Skin epidermis (tissue), 12 donors: ENCODE data around the gene KLHL28.
"Not testable (repeated sequence)": the region's sequence is repeated elsewhere in the genome, so short reads cannot be mapped to it uniquely, and the experiment has no call there.

Experiments used
- H3K27ac ChIP-seq, 21 experiments: fragments of 200-600 bp; sonication (generic) in 11 of 21; one replicate each; pipeline ENCODE4 v1.5.0; 2020; ENCODE audit warnings: mild to moderate bottlenecking in 3 of 21, inconsistent platforms in 2 of 21, moderate library complexity in 2 of 21
- H3K4me3 ChIP-seq, 7 experiments: fragments of 200-600 bp; sonication (generic) in 2 of 7; one replicate each; pipeline ENCODE4 v1.5.0; 2020; ENCODE audit warnings: inconsistent platforms in 2 of 7, mild to moderate bottlenecking in 2 of 7, moderate library complexity in 1 of 7

Gene KLHL28

DNA sequence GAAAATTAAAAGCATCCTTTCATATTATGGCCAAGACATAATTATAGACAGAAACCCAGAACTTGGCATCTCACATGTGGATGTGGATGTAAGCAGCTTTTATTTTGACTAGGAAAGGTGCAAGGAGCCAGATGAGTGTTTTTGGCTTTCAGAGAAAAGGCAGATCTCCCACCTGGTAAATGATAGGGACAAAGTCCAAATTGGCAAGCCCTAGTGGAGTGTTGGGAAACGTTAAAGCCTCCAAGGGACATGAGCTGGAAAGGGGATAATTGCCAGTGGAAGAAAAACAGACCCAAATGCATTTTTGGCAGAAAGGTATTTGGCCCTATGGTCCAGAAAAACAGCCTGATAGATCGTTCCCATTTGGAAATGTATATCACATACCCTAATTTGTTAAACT lies 60.1 kb downstream of the KLHL28 start:
- Histone ChIP-seq H3K4me3 (no peak overlapping the region), H3K27ac (no peak overlapping the region)

GRCh38 chr14:44898551-44898950 lies 63.2 kb downstream of the KLHL28 start:
- peak overlapping the region in 2 of 21 experiments; percentile 95 to 97 for H3K27ac ChIP-seq
- peak overlapping the region in 4 of 7 experiments; percentile 85 to 91 (median 88) for H3K4me3 ChIP-seq

- H3K4me3 ChIP-seq, result peak overlapping the region; percentile 63 to 91 (median 85)
These were observed 63.9 kb downstream of the KLHL28 start for GRCh38 chr14:44897845-44898151.

GRCh38 chr14:44897041-44897844 lies 64.5 kb downstream of the KLHL28 start:
- H3K27ac ChIP-seq, result peak overlapping the region; percentile 63 to 100 (median 95)
- peak overlapping the region; percentile 63 to 91 (median 85) for H3K4me3 ChIP-seq

More at GRCh38 chr14:44897845-44898151, 63.9 kb downstream of the KLHL28 start:
- H3K27ac ChIP-seq, result peak overlapping the region; percentile 63 to 100 (median 95)

DNA sequence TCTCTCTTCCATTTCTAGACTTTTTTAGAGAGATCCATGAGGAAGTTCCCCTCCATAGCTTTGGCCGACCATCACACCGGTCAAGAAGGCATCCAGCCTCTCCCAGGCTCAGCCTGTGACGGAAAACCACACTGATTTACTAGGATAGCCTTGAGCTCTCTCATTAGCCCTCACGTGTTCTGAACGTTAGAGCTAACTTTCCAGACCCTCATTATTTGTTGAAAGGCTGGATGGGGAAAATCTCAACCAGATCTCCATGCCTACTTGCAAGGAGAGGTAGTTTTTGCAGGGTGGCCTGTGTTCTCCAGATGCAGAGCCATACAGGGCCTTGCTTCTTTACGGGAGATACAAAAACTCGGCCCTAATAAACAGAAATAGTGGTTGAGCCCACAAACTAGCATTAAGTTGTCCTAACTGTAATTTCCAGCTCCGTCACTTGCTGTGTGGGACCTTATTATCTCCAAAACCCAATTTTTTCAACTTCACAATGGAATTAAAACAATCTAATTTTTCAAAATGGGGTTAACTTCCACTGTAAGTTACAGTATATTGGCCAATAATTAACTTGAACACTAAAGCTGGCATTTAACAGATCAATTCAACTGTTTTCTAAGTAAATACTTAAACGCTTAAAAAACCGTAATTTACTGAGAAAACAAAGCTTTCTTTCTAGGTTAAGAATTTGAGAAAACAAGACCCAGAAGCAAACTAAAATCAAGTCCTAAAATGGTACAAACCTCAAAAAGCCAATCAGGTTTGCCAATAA lies 65.3 kb downstream of the KLHL28 start:
- H3K4me3 ChIP-seq, result peak overlapping the region in 6 of 7 experiments; percentile 63 to 91 (median 88)
- peak overlapping the region in 9 of 21 experiments; percentile 31 to 100 (median 75) for H3K27ac ChIP-seq

GRCh38 chr14:44895716-44896115 lies 66.0 kb downstream of the KLHL28 start:
- no peak overlapping the region for H3K27ac ChIP-seq
- H3K4me3 ChIP-seq, result no peak overlapping the region

- Histone ChIP-seq H3K4me3 (no peak overlapping the region), H3K27ac (no peak overlapping the region)
These were observed 68.2 kb downstream of the KLHL28 start for GRCh38 chr14:44893535-44893934.

DNA sequence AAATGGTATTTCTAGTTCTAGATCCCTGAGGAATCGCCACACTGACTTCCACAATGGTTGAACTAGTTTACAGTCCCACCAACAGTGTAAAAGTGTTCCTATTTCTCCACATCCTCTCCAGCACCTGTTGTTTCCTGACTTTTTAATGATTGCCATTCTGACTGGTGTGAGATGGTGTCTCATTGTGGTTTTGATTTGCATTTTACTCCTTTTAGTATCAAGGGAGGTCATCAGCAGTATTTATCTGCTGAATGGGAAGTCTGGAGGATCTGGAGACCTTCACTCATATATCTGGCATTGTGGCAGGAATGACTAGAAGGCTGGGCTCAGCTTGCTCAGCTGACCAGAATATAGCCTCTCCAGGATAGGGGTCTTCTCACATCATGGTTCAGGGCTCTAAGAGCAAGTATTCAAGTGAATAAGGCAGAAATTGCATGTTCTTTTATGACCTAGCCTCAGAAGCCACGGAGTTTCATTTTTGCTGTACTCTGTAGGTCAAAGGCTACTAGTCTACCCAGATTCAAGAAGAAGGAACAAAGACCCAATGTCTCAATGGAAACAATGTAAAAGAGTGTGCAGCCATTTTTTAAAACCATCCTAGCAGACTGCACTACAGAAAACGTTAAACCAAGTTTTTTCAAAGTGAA lies 69.9 kb downstream of the KLHL28 start:
- not testable (repeated sequence) for H3K27ac ChIP-seq

GRCh38 chr14:44889595-44890471 lies 71.9 kb downstream of the KLHL28 start:
- Histone ChIP-seq H3K4me3 (no peak overlapping the region), H3K27ac (no peak overlapping the region)

More for the DNA sequence above, 69.9 kb downstream of the KLHL28 start:
- not testable (repeated sequence) for H3K4me3 ChIP-seq

- no peak overlapping the region for H3K27ac ChIP-seq
- H3K4me3 ChIP-seq, result no peak overlapping the region
These were observed 74.2 kb downstream of the KLHL28 start for GRCh38 chr14:44887596-44887955.

DNA sequence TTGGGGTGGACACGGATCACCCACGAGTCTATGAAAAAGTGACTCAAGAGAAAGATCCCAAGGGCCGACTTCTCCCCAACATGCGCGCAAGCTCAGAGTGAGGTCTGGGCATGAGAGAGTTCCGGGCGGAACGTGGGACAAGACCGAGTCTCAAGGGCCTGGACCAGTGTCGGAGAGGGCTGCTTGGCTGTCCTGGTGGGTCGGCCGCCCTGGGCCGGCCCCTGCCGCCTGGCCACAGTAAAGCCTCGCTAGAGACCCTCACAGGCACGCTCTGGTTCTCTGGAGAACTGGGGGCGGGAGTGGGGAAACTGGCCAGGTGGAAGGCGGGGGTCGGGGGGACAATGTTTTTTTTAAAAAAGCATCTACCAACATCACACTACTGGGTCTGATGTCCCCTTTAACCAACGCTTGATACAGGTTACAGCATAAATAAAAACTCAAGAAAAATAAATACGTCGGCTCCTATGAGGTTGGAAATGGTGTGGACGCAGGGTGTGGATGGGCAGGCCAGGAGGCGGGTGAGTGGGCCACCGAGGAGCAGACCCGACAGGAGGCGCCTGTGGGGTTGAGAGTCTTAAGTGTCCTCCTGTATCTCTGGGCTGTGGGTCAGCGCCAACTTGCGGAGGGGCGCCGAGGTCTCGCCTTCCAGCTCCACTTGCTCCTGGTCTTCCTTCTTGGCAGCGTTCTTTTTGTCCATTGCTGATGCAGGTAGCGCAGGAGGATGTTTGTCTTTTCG lies 74.7 kb downstream of the KLHL28 start:
- Histone ChIP-seq H3K4me3 (no peak overlapping the region), H3K27ac (no peak overlapping the region)

DNA sequence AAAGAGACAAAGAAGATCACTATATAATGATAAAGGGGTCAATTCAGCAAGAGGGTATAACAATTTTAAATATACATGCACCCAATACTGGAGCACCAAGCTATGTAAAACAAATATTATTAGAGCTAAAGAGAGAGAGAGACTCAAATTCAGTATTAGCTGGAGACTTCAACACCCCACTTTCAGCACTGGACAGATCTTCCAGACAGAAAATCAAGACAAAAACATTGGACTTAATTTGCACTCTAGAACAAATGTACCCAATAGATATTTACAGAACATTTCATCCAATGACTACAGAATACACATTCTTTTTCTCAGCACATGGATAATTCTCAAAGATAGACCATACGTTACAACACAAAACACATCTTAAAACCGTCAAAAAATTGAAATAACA lies 81.0 kb downstream of the KLHL28 start:
- Histone ChIP-seq H3K27ac (no peak overlapping the region), H3K4me3 (no peak overlapping the region)
